OCI-LY3 (cell line): ENCODE results near the gene RHD.

Experiments used
- CTCF ChIP-seq: fragments of 200-600, 300-600 bp; sonication (generic); IDR thresholded peaks from 2 replicates; pipeline ENCODE4 v1.5.1; 2014; ENCODE audit warnings: antibody characterized with exemption, low read length, low read depth
- EZH2phosphoT487 ChIP-seq: fragments of 200-600 bp; shearing (Covaris generic); IDR thresholded peaks from 2 replicates; pipeline ENCODE4 v1.6.1; 2018; ENCODE audit warnings: antibody characterized with exemption, mixed run types, low read depth

- TF ChIP-seq CTCF, result no peak
- no peak for TF ChIP-seq EZH2phosphoT487
Observed at GRCh38 chr1:25338986-25339385, 66.7 kb downstream of the RHD start.
